ENCODE measurements around the gene GIPC1.

The GIPC1 gene

GRCh38 chr19:14487370-14488125 is 8.4 kb downstream of the GIPC1 start:
- no peak for FAIRE-seq

- no peak for FAIRE-seq
Measured at GRCh38 chr19:14482172-14482941, 13.6 kb downstream of the GIPC1 start.

GRCh38 chr19:14480700-14481079 is 15.2 kb downstream of the GIPC1 start:
- no peak for FAIRE-seq

- no peak for FAIRE-seq
Measured at GRCh38 chr19:14479975-14480699, 15.8 kb downstream of the GIPC1 start.

GRCh38 chr19:14479309-14479974 is 16.5 kb downstream of the GIPC1 start:
- no peak for FAIRE-seq

- FAIRE-seq = no peak
Measured at GRCh38 chr19:14478113-14478545, 17.8 kb downstream of the GIPC1 start.

GRCh38 chr19:14477418-14478112 is 18.4 kb downstream of the GIPC1 start:
- no peak for FAIRE-seq

GRCh38 chr19:14476673-14477401 is 19.1 kb downstream of the GIPC1 start:
- no peak for FAIRE-seq

- no peak for FAIRE-seq
Measured at GRCh38 chr19:14476327-14476672, 19.6 kb downstream of the GIPC1 start.

GRCh38 chr19:14475251-14476073 is 20.5 kb downstream of the GIPC1 start, which contains the start of gene PTGER1:
Gene PTGER1 (minus strand): TSS chr19:14475354. CDS start chr19:14474320, 1,034 bp downstream.
- no peak for FAIRE-seq

- FAIRE-seq = no peak
Measured at GRCh38 chr19:14474827-14475226, 21.1 kb downstream of the GIPC1 start.

- no peak for FAIRE-seq
Measured at GRCh38 chr19:14473978-14474578, 21.8 kb downstream of the GIPC1 start.

GRCh38 chr19:14473073-14473977 is 22.6 kb downstream of the GIPC1 start:
- FAIRE-seq = no peak

GRCh38 chr19:14472202-14472938 is 23.6 kb downstream of the GIPC1 start:
- FAIRE-seq = no peak

- FAIRE-seq = no peak
Measured at GRCh38 chr19:14471436-14472187, 24.3 kb downstream of the GIPC1 start.

- no peak for FAIRE-seq
Measured at GRCh38 chr19:14470031-14470876, 25.7 kb downstream of the GIPC1 start.

GRCh38 chr19:14467816-14468215 is 28.1 kb downstream of the GIPC1 start:
- no peak for FAIRE-seq

Measured in A204.1 (cell line).